Natural killer cell (primary cell): ENCODE data around the gene NRGN. TPM values are rescaled to one million over a fixed set of nuclear protein-coding genes. Genes with fewer than 3 reads are reported as not detected.

Experiments
- ATAC-seq, 3 donors: fragments of 150-1000 bp in 2 of 3; fragments of 200-7000 bp in 1 of 3; cut with Tn5 transposase; 1 replicate in 1 of 3; 2 replicates in 2 of 3; pipeline ENCODE4 v1.10.0; 2021; ENCODE audit warnings: mild to moderate bottlenecking in 2 of 3, moderate library complexity in 2 of 3
- DNase-seq, 2 donors: peaks; one replicate each; pipeline versions ENCODE4 v3.0.0 to v3.0.0-alpha.2; 2013 to 2021; ENCODE audit warnings: mixed read lengths in 1 of 2
- H3K27ac ChIP-seq: one replicate; pipeline ENCODE4 v1.5.1; 2013; ENCODE audit warnings: mild to moderate bottlenecking, low read length
- H3K27me3 ChIP-seq: one replicate; pipeline ENCODE4 v1.6.1; 2013; ENCODE audit warnings: low read length; ENCODE audit not compliant: control insufficient read depth, insufficient read depth
- H3K36me3 ChIP-seq: one replicate; pipeline ENCODE4 v1.6.1; 2013; ENCODE audit warnings: low read length; ENCODE audit not compliant: control insufficient read depth, insufficient read depth
- H3K4me1 ChIP-seq: one replicate; pipeline ENCODE4 v1.6.1; 2013; ENCODE audit warnings: low read length; ENCODE audit not compliant: control insufficient read depth, insufficient read depth
- H3K4me3 ChIP-seq: one replicate; pipeline ENCODE4 v1.5.1; 2013; ENCODE audit warnings: low read length
- H3K9me3 ChIP-seq: one replicate; pipeline ENCODE4 v1.6.1; 2013; ENCODE audit warnings: low read length; ENCODE audit not compliant: control insufficient read depth, insufficient read depth
- H3K27ac Mint-ChIP-seq, 2 donors: one replicate each; pipeline ENCODE4 v1.8.0; 2022; ENCODE audit warnings: mild to moderate bottlenecking in 2 of 2, mixed read lengths in 2 of 2, moderate library complexity in 1 of 2
- H3K27me3 Mint-ChIP-seq, 2 donors: one replicate each; pipeline ENCODE4 v1.8.0; 2022; ENCODE audit warnings: low read depth in 2 of 2, mixed read lengths in 2 of 2
- H3K36me3 Mint-ChIP-seq: one replicate; pipeline ENCODE4 v1.8.0; 2022; ENCODE audit warnings: mixed read lengths
- H3K4me1 Mint-ChIP-seq, 2 donors: one replicate each; pipeline ENCODE4 v1.8.0; 2022; ENCODE audit warnings: mixed read lengths in 2 of 2
- H3K4me3 Mint-ChIP-seq: one replicate; pipeline ENCODE4 v1.8.0; 2022; ENCODE audit warnings: mild to moderate bottlenecking, moderate library complexity, mixed read lengths
- H3K9me3 Mint-ChIP-seq, 2 donors: one replicate each; pipeline ENCODE4 v1.8.0; 2022; ENCODE audit warnings: mixed read lengths in 2 of 2
- CTCF ChIP-seq: fragments of 200-600 bp; IDR thresholded peaks from one replicate; pipeline ENCODE4 v1.8.0; 2022; ENCODE audit warnings: antibody characterized with exemption
- WGBS: methylation state at CpG from one replicate; pipeline ENCODE4 v1.1.7; 2013; ENCODE audit warnings: missing lambda C conversion rate; ENCODE audit not compliant: insufficient coverage; 5-methylcytosine and 5-hydroxymethylcytosine counted together
- intact Hi-C: fragments of 100-400 bp; cut with micrococcal nuclease; formaldehyde crosslinking; loops from one replicate; pipeline ENCODE4 v1.14.2; 2022
- total RNA-seq, 4 donors: library from RNA; stranded (reverse); fragments of 120-200 nt in 1 of 4; gene quantifications; one replicate each; pipeline versions ENCODE4 v1.2.3 to v1.2.4, GENCODE V29; 2013 to 2022

The NRGN gene
- total RNA-seq, 3 donors from 2014 or later (not counting 1 experiment from before 2014, with no cell fraction given): 11.1 to 70.9 (median 28.4) TPM

GRCh38 chr11:124751741-124752470 is 12.2 kb downstream of the NRGN start, which contains the start of gene VSIG2:
Gene VSIG2 (minus strand): TSS chr11:124752255. CDS start chr11:124752137, 118 bp downstream.
- no peaks in the 10 kb centered on the region for H3K36me3 ChIP-seq
- no peak within 1 kb of the TSS for H3K27ac ChIP-seq
- H3K27me3 ChIP-seq: no peaks in the 10 kb centered on the region
- intact Hi-C loops: no loop called here
- WGBS: 79% methylated on average over 42 of the region's 42 CpGs
- H3K9me3 ChIP-seq: no peaks in the 10 kb centered on the region
- H3K27me3 Mint-ChIP-seq: peaks cover 21 to 27% of the 10 kb centered on the region in 2 donors
- H3K4me1 Mint-ChIP-seq: no peaks in the 10 kb centered on the region
- no peaks in the 10 kb centered on the region for H3K9me3 Mint-ChIP-seq
- H3K4me1 ChIP-seq: peaks cover 18% of the 10 kb centered on the region
- ATAC-seq: no peak
- H3K4me3 Mint-ChIP-seq: no peak within 1 kb of the TSS
- no peak for DNase-seq
- H3K27ac Mint-ChIP-seq: no peak within 1 kb of the TSS
- H3K4me3 ChIP-seq: no peak within 1 kb of the TSS
- no peak for TF ChIP-seq CTCF
- H3K36me3 Mint-ChIP-seq: no peaks in the 10 kb centered on the region

- peaks cover 15% of the 10 kb centered on the region for H3K4me1 ChIP-seq
- Mint-ChIP-seq H3K4me3 (no peak overlapping the region), H3K4me1 (no peaks in the 10 kb centered on the region), H3K27ac (no peak overlapping the region), H3K36me3 (no peaks in the 10 kb centered on the region), H3K27me3 (peaks cover 28 to 32% of the 10 kb centered on the region in 2 donors), H3K9me3 (no peaks in the 10 kb centered on the region)
- TF ChIP-seq CTCF: no peak
- DNase-seq (no peak), ATAC-seq (no peak)
- 45% methylated on average over 8 of the region's 10 CpGs for WGBS
- H3K27ac ChIP-seq: no peak overlapping the region
- H3K4me3 ChIP-seq: no peak overlapping the region
- no peaks in the 10 kb centered on the region for H3K36me3 ChIP-seq
- no peaks in the 10 kb centered on the region for H3K27me3 ChIP-seq
- no peaks in the 10 kb centered on the region for H3K9me3 ChIP-seq
- intact Hi-C loops: no loop called here
Observed at GRCh38 chr11:124752471-124753102, 12.8 kb downstream of the NRGN start.

GRCh38 chr11:124753205-124753604 is 13.5 kb downstream of the NRGN start:
- peaks cover 2% of the 10 kb centered on the region in 2 donors for H3K4me1 Mint-ChIP-seq
- no peak overlapping the region for H3K27ac ChIP-seq
- H3K27me3 ChIP-seq: peaks cover 4% of the 10 kb centered on the region
- peaks cover 30 to 36% of the 10 kb centered on the region in 2 donors for H3K27me3 Mint-ChIP-seq
- no peak overlapping the region for H3K27ac Mint-ChIP-seq
- no peaks in the 10 kb centered on the region for H3K9me3 ChIP-seq
- H3K36me3 ChIP-seq: no peaks in the 10 kb centered on the region
- no peaks in the 10 kb centered on the region for H3K36me3 Mint-ChIP-seq
- no peak for ATAC-seq
- H3K4me1 ChIP-seq: peaks cover 17% of the 10 kb centered on the region
- intact Hi-C loops: no loop called here
- no peak overlapping the region for H3K4me3 ChIP-seq
- H3K4me3 Mint-ChIP-seq: no peak overlapping the region
- no peaks in the 10 kb centered on the region for H3K9me3 Mint-ChIP-seq
- TF ChIP-seq CTCF: no peak
- no peak for DNase-seq
